Activated CD4-positive, alpha-beta T cell treated with anti-CD3 and anti-CD28 coated beads for 36 hours (primary cell): ENCODE data around the gene ASB2. TPM values are rescaled to one million over a fixed set of nuclear protein-coding genes. Genes with fewer than 3 reads are reported as not detected.

Experiments used
- ATAC-seq: fragments of 200-7000 bp; cut with Tn5 transposase; one replicate; pipeline ENCODE4 v1.10.0; 2021; ENCODE audit warnings: mild to moderate bottlenecking, moderate library complexity
- CTCF ChIA-PET: fragments of 350-600 bp; sonication (Branson Sonifier 250); formaldehyde crosslinking; loops from one replicate; lab custom pipeline; 2021; ENCODE audit warnings: antibody characterized with exemption; lab: Charles Lee
- POLR2A ChIA-PET: fragments of 350-600 bp; sonication (Branson Sonifier 250); formaldehyde crosslinking; loops from one replicate; lab custom pipeline; 2021; ENCODE audit warnings: antibody characterized with exemption, inconsistent platforms; lab: Charles Lee
- DNase-seq: peaks from one replicate; pipeline ENCODE4 v3.0.0-alpha.2; 2020
- H3K27ac Mint-ChIP-seq: one replicate; pipeline ENCODE4 v1.8.0; 2021; ENCODE audit warnings: mixed read lengths
- H3K27me3 Mint-ChIP-seq: one replicate; pipeline ENCODE4 v1.8.0; 2021; ENCODE audit warnings: mixed read lengths
- H3K36me3 Mint-ChIP-seq: one replicate; pipeline ENCODE4 v1.8.0; 2021; ENCODE audit warnings: low read depth, mixed read lengths
- H3K4me1 Mint-ChIP-seq: one replicate; pipeline ENCODE4 v1.8.0; 2021; ENCODE audit warnings: mixed read lengths
- H3K4me3 Mint-ChIP-seq: one replicate; pipeline ENCODE4 v1.8.0; 2021; ENCODE audit warnings: mild to moderate bottlenecking, moderate library complexity, mixed read lengths
- H3K9me3 Mint-ChIP-seq: one replicate; pipeline ENCODE4 v1.8.0; 2021; ENCODE audit warnings: low read depth, mixed read lengths
- intact Hi-C, 2 experiments: fragments of 100-400 bp; cut with DNase I in 1 of 2; cut with micrococcal nuclease in 1 of 2; formaldehyde crosslinking; loops; one replicate each; pipeline versions ENCODE4 v1.14.2 to v1.15.1; 2022 to 2024; cut with DNase I, micrococcal nuclease
- microRNA-seq: library from miRNA; unstranded; fragments of <30 nt; microRNA quantifications from one replicate; pipeline ENCODE4 v1.2.0, GENCODE V29; 2021; ENCODE audit warnings: borderline replicate concordance
- total RNA-seq, 2 experiments: library from RNA; stranded (reverse); gene quantifications; one replicate each; pipeline ENCODE4 v1.2.3, GENCODE V29; 2021

Gene ASB2
- total RNA-seq, 2 experiments from 2014 or later = 24.8 to 25.5 TPM

DNA sequence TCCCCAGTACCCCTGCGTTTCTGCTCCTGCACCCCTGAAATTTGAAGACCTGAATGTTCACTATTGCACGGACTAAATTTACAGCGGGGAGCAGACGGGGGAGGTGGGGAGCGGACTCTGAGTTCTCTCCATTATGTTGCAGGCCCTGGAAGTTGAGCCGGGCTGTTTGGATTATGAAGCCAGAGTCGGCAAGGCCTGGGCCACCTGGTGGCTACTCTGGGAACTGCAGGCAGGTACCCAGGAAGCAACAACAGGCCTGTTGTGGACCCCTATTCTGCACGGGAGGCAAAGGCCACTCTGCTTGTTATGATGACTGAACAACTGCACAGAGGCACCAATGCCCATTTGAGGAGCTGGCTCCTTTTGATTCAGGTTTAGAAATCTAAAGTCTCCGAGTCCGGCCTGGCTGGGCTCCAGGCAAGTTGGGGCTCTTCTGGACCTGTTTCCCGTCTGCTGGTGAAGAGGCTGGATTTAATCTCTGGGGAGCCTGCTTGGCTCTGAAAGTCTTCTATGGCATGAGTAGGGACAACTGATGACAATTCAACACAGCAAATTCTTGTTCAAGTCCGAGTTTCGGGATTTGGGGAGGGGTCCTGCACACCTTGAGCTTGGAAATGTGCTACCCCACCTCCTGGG lies 83.3 kb downstream of the ASB2 start:
- no peaks in the 10 kb centered on the region for H3K4me1 Mint-ChIP-seq
- H3K9me3 Mint-ChIP-seq = no peaks in the 10 kb centered on the region
- H3K4me3 Mint-ChIP-seq = no peak overlapping the region
- ChIA-PET POLR2A (no interaction called here), CTCF (interaction anchor here (0.5 to 1.3 kb wide), 6 partner anchors 12 to 1315 kb away, joined by 3 to 11 read pairs (median 4); no protein-coding TSS in a partner anchor)
- intact Hi-C loops = loop anchor here (1.0 to 5.0 kb wide), 3 partner anchors 86 to 238 kb away; no protein-coding TSS in a partner anchor
- no peaks in the 10 kb centered on the region for H3K36me3 Mint-ChIP-seq
- DNase-seq (peak; percentile 84), ATAC-seq (peak; percentile 60)
- no peak overlapping the region for H3K27ac Mint-ChIP-seq
- peaks cover 17% of the 10 kb centered on the region for H3K27me3 Mint-ChIP-seq

DNA sequence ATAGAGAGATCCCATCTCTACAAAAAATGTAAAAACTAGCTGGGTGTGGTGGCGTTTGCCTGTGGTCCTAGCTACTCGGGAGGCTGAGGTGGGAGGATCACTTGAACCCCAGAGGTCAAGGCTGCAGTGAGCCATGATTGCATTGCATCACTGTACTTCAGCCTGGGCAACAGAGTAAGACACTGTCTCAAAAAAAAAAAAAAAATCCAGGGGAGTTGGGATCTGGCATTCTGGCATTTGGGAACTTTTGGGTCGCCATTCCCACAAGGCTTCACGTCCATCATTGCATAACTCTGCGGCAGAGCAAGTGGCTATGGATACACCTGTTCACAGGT lies 83.9 kb downstream of the ASB2 start:
- Mint-ChIP-seq H3K4me1 (no peaks in the 10 kb centered on the region), H3K27me3 (peaks cover 17% of the 10 kb centered on the region), H3K4me3 (no peak overlapping the region), H3K36me3 (no peaks in the 10 kb centered on the region), H3K27ac (no peak overlapping the region), H3K9me3 (no peaks in the 10 kb centered on the region)
- intact Hi-C loops = loop anchor here (2.0 to 5.0 kb wide), 2 partner anchors 85 to 238 kb away; no protein-coding TSS in a partner anchor
- CTCF ChIA-PET = interaction anchor here (0.6 to 1.3 kb wide), 6 partner anchors 12 to 1314 kb away, joined by 3 to 11 read pairs (median 3); no protein-coding TSS in a partner anchor
- no peak for ATAC-seq
- POLR2A ChIA-PET = no interaction called here
- no peak for DNase-seq

DNA sequence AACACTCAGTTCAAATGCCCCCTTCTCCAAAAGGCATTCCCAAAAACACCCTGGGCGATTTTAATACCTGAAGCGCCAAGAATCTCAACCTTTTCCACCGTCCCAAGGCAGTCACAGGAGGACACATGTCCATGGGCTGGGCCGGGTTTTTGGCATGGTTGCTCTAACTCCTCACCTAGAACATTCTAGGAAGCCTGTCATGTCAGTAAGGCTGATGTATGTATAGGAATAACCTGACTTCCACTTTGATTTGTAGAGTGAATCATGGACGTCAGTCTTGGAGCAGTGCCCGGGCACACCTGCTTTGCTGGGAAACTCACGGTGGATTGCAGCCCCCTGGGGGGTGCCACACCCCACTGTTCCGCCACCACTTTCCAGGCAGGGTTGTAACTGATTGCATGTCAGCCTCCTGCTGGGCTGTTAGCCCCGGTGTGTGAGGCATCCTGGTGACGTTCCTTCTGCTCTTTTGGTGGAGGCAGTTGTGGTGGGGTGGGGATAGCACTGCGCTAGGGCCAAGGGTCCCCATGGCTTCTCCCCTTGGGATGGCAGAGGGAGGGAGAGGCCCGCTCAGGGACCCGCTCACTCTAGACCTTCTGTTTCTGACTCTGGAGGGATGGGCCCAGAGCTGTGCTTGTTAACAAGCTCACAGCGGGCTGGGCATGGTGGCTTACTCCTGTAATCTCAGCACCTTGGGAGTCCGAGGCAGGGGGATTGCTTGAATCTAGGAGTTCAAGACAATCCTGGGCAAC lies 84.4 kb downstream of the ASB2 start:
- ChIA-PET POLR2A (no interaction called here), CTCF (interaction anchor here (0.6 to 1.3 kb wide), 5 partner anchors 11 to 1314 kb away, joined by 3 to 5 read pairs (median 3); no protein-coding TSS in a partner anchor)
- DNase-seq (no peak), ATAC-seq (no peak)
- Mint-ChIP-seq H3K4me1 (no peaks in the 10 kb centered on the region), H3K36me3 (no peaks in the 10 kb centered on the region), H3K4me3 (no peak overlapping the region), H3K27me3 (peaks cover 17% of the 10 kb centered on the region), H3K27ac (no peak overlapping the region), H3K9me3 (no peaks in the 10 kb centered on the region)
- intact Hi-C loops = loop anchor here (2.0 to 5.0 kb wide), 2 partner anchors 85 to 237 kb away; no protein-coding TSS in a partner anchor

DNA sequence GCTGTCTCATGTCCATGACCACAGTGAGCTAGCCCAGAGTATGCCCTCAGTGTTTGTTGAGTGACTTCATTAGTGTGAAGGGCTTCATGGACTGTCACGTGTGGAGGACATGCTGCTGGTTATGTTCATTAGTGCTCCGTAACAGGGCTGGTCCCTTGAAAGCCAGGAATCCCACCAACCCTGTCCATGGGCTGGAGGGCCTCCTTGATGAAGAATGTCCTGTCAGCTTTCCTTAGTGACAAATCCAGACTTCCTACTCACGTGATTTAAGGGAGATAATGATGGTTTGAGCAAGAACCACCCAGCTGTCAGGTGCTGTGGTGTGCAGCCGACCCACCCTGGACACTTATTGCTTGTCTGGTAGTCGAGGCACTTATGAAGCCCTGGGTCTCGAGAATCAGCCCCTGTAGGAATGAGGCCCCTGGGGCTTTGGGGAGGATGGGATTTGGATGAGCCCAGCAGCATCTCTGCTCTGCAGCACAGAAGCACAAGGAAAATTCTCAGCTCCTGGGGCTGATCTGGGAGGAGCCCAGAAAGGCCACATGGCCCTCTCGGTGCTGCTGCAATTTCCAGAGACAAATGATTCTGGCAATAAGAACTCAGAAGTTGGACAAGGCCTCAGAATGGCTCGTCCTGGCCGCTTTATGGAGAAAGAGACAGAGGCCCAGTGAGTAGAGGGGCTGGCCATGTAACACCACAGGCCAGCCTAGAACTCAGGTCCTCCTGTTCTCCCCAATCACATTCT lies 86.5 kb downstream of the ASB2 start:
- intact Hi-C loops = loop anchor here in 1 of 2 experiments (5.0 kb wide), 1 partner anchor 83 kb away; no protein-coding TSS in a partner anchor

DNA sequence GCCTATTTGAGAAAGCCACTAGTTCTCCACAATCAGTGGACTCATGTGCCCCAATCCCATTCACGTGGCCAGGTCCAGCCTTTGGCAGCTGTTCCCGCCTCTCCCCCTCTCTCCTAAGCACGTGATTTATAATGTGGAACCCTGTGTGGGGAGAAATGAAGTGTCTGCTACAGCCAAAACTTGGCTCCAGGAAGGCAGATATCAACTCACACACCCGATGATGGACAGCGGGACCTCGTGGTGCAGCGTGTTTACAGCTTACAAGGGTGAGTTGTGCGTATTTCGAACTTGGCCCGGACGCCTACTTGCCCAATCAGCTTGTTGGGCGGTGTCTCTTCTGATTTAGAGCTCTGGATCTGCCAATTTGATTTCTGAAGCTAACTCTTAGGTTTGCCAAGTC lies 87.4 kb downstream of the ASB2 start:
- H3K27ac Mint-ChIP-seq = no peak overlapping the region
- peaks cover 25% of the 10 kb centered on the region for H3K27me3 Mint-ChIP-seq
- POLR2A ChIA-PET = no interaction called here
- no peak for DNase-seq
- H3K36me3 Mint-ChIP-seq = peaks cover 1% of the 10 kb centered on the region
- no peak for ATAC-seq
- H3K9me3 Mint-ChIP-seq = no peaks in the 10 kb centered on the region
- intact Hi-C loops = no loop called here
- H3K4me3 Mint-ChIP-seq = no peak overlapping the region
- H3K4me1 Mint-ChIP-seq = peaks cover 4% of the 10 kb centered on the region
- CTCF ChIA-PET = interaction anchor here (0.5 to 0.8 kb wide), 3 partner anchors 12 to 129 kb away, joined by 3 read pairs; no protein-coding TSS in a partner anchor

More for the DNA sequence above, 86.5 kb downstream of the ASB2 start:
- Mint-ChIP-seq H3K4me3 (no peak overlapping the region), H3K9me3 (no peaks in the 10 kb centered on the region), H3K27me3 (peaks cover 22% of the 10 kb centered on the region), H3K36me3 (peaks cover 1% of the 10 kb centered on the region), H3K27ac (no peak overlapping the region), H3K4me1 (peaks cover 2% of the 10 kb centered on the region)
- ChIA-PET POLR2A (no interaction called here), CTCF (interaction anchor here (0.5 to 1.4 kb wide), 3 partner anchors 37 to 235 kb away, joined by 3 to 5 read pairs (median 3); no protein-coding TSS in a partner anchor)
- ATAC-seq = no peak
- DNase-seq = no peak

DNA sequence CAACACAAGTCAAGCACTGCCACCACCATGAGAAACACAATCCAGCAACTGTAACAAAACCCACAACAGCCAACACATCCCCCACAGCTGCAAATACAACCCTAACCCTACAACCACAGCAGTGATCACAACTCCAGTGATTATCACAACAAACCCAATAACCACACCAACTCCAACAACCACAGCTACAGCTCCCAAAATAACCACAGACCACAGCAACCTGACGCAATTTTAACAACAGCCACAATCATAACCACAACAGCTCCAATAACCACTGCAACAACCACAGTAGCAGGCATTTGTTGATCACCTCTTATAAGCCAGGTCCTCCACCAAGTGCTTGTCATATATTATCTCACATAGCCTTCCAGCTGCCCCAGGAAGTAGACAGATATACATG lies 91.4 kb downstream of the ASB2 start:
- ChIA-PET CTCF (interaction anchor here (0.6 kb wide), 1 partner anchor 206 kb away, joined by 4 read pairs; no protein-coding TSS in a partner anchor), POLR2A (no interaction called here)
- no peak overlapping the region for H3K4me3 Mint-ChIP-seq
- H3K27ac Mint-ChIP-seq = peak overlapping the region; percentile 14
- intact Hi-C loops = no loop called here
- peaks cover 1% of the 10 kb centered on the region for H3K36me3 Mint-ChIP-seq
- DNase-seq = no peak
- peaks cover 19% of the 10 kb centered on the region for H3K27me3 Mint-ChIP-seq
- no peaks in the 10 kb centered on the region for H3K9me3 Mint-ChIP-seq
- peaks cover 4% of the 10 kb centered on the region for H3K4me1 Mint-ChIP-seq
- ATAC-seq = no peak

Small RNA genes within 50 kb of the gene (microRNA-seq; reads per million reads assigned to microRNA genes)
- gene MIR4506 = not detected

Other genes starting within 250 kb of the ASB2 start
- gene PRIMA1, start 188.1 kb downstream of the ASB2 start, total RNA-seq = not detected
- gene FAM181A, start 49.2 kb downstream of the ASB2 start, total RNA-seq = not detected
- gene CCDC197, start 20.7 kb upstream of the ASB2 start, total RNA-seq = under 1 TPM; 0.34 to 0.53 TPM
- under 1 TPM; 0.75 to 0.93 TPM for gene OTUB2, start 49.8 kb upstream of the ASB2 start, total RNA-seq
- 100 to 1,000 TPM; 259 to 390 TPM for gene DDX24, start 104.6 kb upstream of the ASB2 start, total RNA-seq
- gene IFI27L1, start 104.7 kb upstream of the ASB2 start, total RNA-seq = 10 to 100 TPM; 22.3 to 27.1 TPM
- gene IFI27, start 134.2 kb upstream of the ASB2 start, total RNA-seq = 1 to 10 TPM; 3.0 to 3.1 TPM
- gene IFI27L2, start 153.0 kb upstream of the ASB2 start, total RNA-seq = 10 to 100 TPM; 57.3 to 66.9 TPM
- gene PPP4R4, start 197.8 kb upstream of the ASB2 start, total RNA-seq = 10 to 100 TPM; 21.4 TPM